ENCODE measurements around the gene BSG.

Gene BSG

GRCh38 chr19:543910-544608, 28.3 kb upstream of the BSG start, which contains the start of gene GZMM:
Gene GZMM (plus strand): TSS chr19:544053. CDS start chr19:544072, 19 bp downstream.
- ChIA-PET CTCF (no interaction called here), POLR2A (no interaction called here)
- DNase-seq (ENCODE audit: low read depth, low spot score): no peak
- H3K4me3 ChIP-seq (ENCODE audit: low read depth, low read length): no peak within 1 kb of the TSS
- no peak for TF ChIP-seq CTCF (IDR thresholded peaks at IDR 0.05; ENCODE audit: insufficient read depth, low read length, missing control alignments)

GRCh38 chr19:547117-547516, 25.3 kb upstream of the BSG start:
- ChIA-PET CTCF (no interaction called here), POLR2A (interaction anchor here (1.1 kb wide), 1 partner anchor 40 kb away, joined by 5 read pairs; no protein-coding TSS in a partner anchor)
- no peak for DNase-seq (ENCODE audit: low read depth, low spot score)
- no peak overlapping the region for H3K4me3 ChIP-seq (ENCODE audit: low read depth, low read length)
- TF ChIP-seq CTCF (IDR thresholded peaks at IDR 0.05; ENCODE audit: insufficient read depth, low read length, missing control alignments): no peak

- ChIA-PET CTCF (no interaction called here), POLR2A (no interaction called here)
- no peak for DNase-seq (ENCODE audit: low read depth, low spot score)
- no peak for TF ChIP-seq CTCF (IDR thresholded peaks at IDR 0.05; ENCODE audit: insufficient read depth, low read length, missing control alignments)
- no peak overlapping the region for H3K4me3 ChIP-seq (ENCODE audit: low read depth, low read length)
Measured at GRCh38 chr19:547836-548720, 24.3 kb upstream of the BSG start.

- CTCF ChIA-PET: no interaction called here
- no peak for TF ChIP-seq CTCF (IDR thresholded peaks at IDR 0.05; ENCODE audit: insufficient read depth, low read length, missing control alignments)
- H3K4me3 ChIP-seq (ENCODE audit: low read depth, low read length): no peak overlapping the region
- POLR2A ChIA-PET: no interaction called here
- DNase-seq (ENCODE audit: low read depth, low spot score): no peak
Measured at GRCh38 chr19:548886-549830, 23.2 kb upstream of the BSG start.

GRCh38 chr19:554817-555216, 17.6 kb upstream of the BSG start:
- ChIA-PET CTCF (interaction anchor here (1.7 kb wide), 1 partner anchor 44 kb away, joined by 5 read pairs; no protein-coding TSS in a partner anchor), POLR2A (no interaction called here)
- TF ChIP-seq CTCF (IDR thresholded peaks at IDR 0.05; ENCODE audit: insufficient read depth, low read length, missing control alignments): no peak
- DNase-seq (ENCODE audit: low read depth, low spot score): no peak
- no peak overlapping the region for H3K4me3 ChIP-seq (ENCODE audit: low read depth, low read length)
